HEK293 (cell line): ENCODE measurements around the gene LRP1.

Source experiments
- FEZF1 ChIP-seq: fragments of 450-650 bp; formaldehyde crosslinking; IDR thresholded peaks from 2 replicates; pipeline ENCODE4 v1.5.1; 2016; ENCODE audit warnings: missing biosample characterization, missing genetic modification characterization
- GLIS2 ChIP-seq: fragments of 450-650 bp; formaldehyde crosslinking; IDR thresholded peaks from 2 replicates; pipeline ENCODE4 v1.5.1; 2016; ENCODE audit warnings: missing biosample characterization, missing genetic modification characterization
- HOXD13 ChIP-seq: sonication (generic); formaldehyde crosslinking; IDR thresholded peaks from 2 replicates; pipeline ENCODE4 v1.8.0; 2022; ENCODE audit warnings: missing genetic modification reagents, borderline replicate concordance
- SP7 ChIP-seq: fragments of 450-650 bp; formaldehyde crosslinking; IDR thresholded peaks from 2 replicates; pipeline ENCODE4 v1.5.1; 2016; ENCODE audit warnings: missing biosample characterization, missing genetic modification characterization
- TCF7L2 ChIP-seq: IDR thresholded peaks from 2 replicates; pipeline ENCODE4 v1.6.1; 2011; ENCODE audit warnings: low read depth, mild to moderate bottlenecking, inconsistent platforms, low read length, moderate library complexity, borderline replicate concordance
- YY2 ChIP-seq: fragments of 450-650 bp; formaldehyde crosslinking; IDR thresholded peaks from 2 replicates; pipeline ENCODE4 v1.5.1; 2016; ENCODE audit warnings: missing biosample characterization, missing genetic modification characterization
- ZNF112 ChIP-seq: fragments of 450-650 bp; formaldehyde crosslinking; IDR thresholded peaks from 2 replicates; pipeline ENCODE4 v1.5.0; 2017; ENCODE audit warnings: missing biosample characterization, missing genetic modification characterization
- ZNF202 ChIP-seq: fragments of 450-650 bp; formaldehyde crosslinking; IDR thresholded peaks from 2 replicates; pipeline ENCODE4 v1.5.1; 2016; ENCODE audit warnings: missing biosample characterization, missing genetic modification characterization, borderline replicate concordance
- ZNF221 ChIP-seq: fragments of 450-650 bp; formaldehyde crosslinking; IDR thresholded peaks from 2 replicates; pipeline ENCODE4 v1.5.1; 2017; ENCODE audit warnings: missing biosample characterization, missing genetic modification characterization, borderline replicate concordance
- ZNF37A ChIP-seq: fragments of 450-650 bp; IDR thresholded peaks from 2 replicates; pipeline ENCODE4 v1.5.1; 2018; ENCODE audit warnings: missing biosample characterization, missing genetic modification characterization
- ZNF433 ChIP-seq: fragments of 450-650 bp; formaldehyde crosslinking; IDR thresholded peaks from 2 replicates; pipeline ENCODE4 v1.5.1; 2016; ENCODE audit warnings: missing biosample characterization, missing genetic modification characterization, low read depth
- ZNF473 ChIP-seq: fragments of 450-650 bp; formaldehyde crosslinking; IDR thresholded peaks from 2 replicates; pipeline ENCODE4 v1.5.1; 2017; ENCODE audit warnings: missing biosample characterization, missing genetic modification characterization
- ZNF571 ChIP-seq: fragments of 450-650 bp; formaldehyde crosslinking; IDR thresholded peaks from 2 replicates; pipeline ENCODE4 v1.5.0; 2017; ENCODE audit warnings: missing biosample characterization, missing genetic modification characterization
- ZNF660 ChIP-seq: fragments of 450-650 bp; IDR thresholded peaks from 2 replicates; pipeline ENCODE4 v1.5.1; 2018; ENCODE audit warnings: missing biosample characterization, mild to moderate bottlenecking, missing genetic modification characterization
- ZNF664 ChIP-seq: fragments of 450-650 bp; formaldehyde crosslinking; IDR thresholded peaks from 2 replicates; pipeline ENCODE4 v1.5.1; 2016; ENCODE audit warnings: missing biosample characterization, missing genetic modification characterization
- ZNF76 ChIP-seq: fragments of 450-650 bp; formaldehyde crosslinking; IDR thresholded peaks from 2 replicates; pipeline ENCODE4; 2016; ENCODE audit warnings: low read depth, missing biosample characterization, missing genetic modification characterization, borderline replicate concordance
- ZSCAN16 ChIP-seq: fragments of 450-650 bp; formaldehyde crosslinking; IDR thresholded peaks from 2 replicates; pipeline ENCODE4 v1.5.1; 2016; ENCODE audit warnings: missing biosample characterization, missing genetic modification characterization
- TF ChIP-seq, protein P1 (sequence below): fragments of 450-650 bp; formaldehyde crosslinking; IDR thresholded peaks from 2 replicates; pipeline ENCODE4 v1.5.0; 2017; ENCODE audit warnings: missing biosample characterization, missing genetic modification characterization, borderline replicate concordance
- TF ChIP-seq, protein P2 (sequence below): fragments of 450-650 bp; formaldehyde crosslinking; IDR thresholded peaks from 2 replicates; pipeline ENCODE4 v1.5.1; 2016; ENCODE audit warnings: missing biosample characterization, missing genetic modification characterization
- TF ChIP-seq, protein P3 (sequence below): fragments of 450-650 bp; formaldehyde crosslinking; IDR thresholded peaks from 2 replicates; pipeline ENCODE4 v1.5.1; 2016; ENCODE audit warnings: missing biosample characterization, missing genetic modification characterization, borderline replicate concordance
- TF ChIP-seq, protein P4 (sequence below): fragments of 450-650 bp; formaldehyde crosslinking; IDR thresholded peaks from 2 replicates; pipeline ENCODE4 v1.5.1; 2017; ENCODE audit warnings: missing biosample characterization, mild to moderate bottlenecking, missing genetic modification characterization, moderate library complexity
- TF ChIP-seq, protein P5 (sequence below): fragments of 450-650 bp; IDR thresholded peaks from 2 replicates; pipeline ENCODE4 v1.5.1; 2018; ENCODE audit warnings: missing biosample characterization, missing genetic modification characterization
- TF ChIP-seq, protein P6 (sequence below): fragments of 450-650 bp; formaldehyde crosslinking; IDR thresholded peaks from 2 replicates; pipeline ENCODE4 v1.5.1; 2016; ENCODE audit warnings: missing biosample characterization, missing genetic modification characterization

The LRP1 gene

DNA sequence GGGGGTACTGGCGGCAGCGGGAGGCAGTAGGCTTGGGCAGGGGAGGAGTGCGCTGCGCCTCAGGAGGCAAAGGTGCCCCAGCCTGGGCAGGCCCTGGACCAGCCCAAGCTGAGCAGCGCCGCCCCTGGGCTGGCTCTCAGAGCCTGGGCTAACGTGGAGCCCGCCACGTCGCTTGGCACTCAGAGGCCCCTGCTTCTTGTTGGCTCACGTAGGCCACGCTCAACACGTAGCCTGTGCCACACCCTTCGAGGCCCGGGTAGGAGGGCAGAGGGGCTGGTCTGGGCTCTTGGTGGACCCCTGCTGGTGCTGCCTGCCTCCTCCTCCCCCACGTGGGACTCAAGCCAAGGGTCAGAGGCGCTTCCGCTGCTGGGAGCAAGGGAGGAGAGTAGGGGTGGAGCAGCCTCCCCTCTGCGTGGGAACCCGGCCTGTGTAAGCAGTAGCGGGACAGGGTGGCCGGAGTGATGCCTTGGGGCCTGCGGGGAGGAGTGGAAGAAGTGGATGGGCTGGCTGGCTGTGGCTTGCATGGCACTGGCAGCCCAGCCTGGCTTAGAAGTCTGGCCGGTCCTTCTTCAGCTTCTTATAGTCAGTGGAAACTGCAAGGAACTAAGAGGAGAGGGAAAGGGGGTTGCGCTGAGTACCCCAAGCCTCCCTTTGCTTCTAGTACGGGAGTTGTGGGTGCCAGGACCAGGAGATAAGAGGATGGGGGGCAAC is 106.9 kb downstream of the LRP1 start (continued):
- TF ChIP-seq, protein P1, sequence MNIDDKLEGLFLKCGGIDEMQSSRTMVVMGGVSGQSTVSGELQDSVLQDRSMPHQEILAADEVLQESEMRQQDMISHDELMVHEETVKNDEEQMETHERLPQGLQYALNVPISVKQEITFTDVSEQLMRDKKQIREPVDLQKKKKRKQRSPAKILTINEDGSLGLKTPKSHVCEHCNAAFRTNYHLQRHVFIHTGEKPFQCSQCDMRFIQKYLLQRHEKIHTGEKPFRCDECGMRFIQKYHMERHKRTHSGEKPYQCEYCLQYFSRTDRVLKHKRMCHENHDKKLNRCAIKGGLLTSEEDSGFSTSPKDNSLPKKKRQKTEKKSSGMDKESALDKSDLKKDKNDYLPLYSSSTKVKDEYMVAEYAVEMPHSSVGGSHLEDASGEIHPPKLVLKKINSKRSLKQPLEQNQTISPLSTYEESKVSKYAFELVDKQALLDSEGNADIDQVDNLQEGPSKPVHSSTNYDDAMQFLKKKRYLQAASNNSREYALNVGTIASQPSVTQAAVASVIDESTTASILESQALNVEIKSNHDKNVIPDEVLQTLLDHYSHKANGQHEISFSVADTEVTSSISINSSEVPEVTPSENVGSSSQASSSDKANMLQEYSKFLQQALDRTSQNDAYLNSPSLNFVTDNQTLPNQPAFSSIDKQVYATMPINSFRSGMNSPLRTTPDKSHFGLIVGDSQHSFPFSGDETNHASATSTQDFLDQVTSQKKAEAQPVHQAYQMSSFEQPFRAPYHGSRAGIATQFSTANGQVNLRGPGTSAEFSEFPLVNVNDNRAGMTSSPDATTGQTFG (tag by site-specific recombination): no peak
- TF ChIP-seq, protein P2, sequence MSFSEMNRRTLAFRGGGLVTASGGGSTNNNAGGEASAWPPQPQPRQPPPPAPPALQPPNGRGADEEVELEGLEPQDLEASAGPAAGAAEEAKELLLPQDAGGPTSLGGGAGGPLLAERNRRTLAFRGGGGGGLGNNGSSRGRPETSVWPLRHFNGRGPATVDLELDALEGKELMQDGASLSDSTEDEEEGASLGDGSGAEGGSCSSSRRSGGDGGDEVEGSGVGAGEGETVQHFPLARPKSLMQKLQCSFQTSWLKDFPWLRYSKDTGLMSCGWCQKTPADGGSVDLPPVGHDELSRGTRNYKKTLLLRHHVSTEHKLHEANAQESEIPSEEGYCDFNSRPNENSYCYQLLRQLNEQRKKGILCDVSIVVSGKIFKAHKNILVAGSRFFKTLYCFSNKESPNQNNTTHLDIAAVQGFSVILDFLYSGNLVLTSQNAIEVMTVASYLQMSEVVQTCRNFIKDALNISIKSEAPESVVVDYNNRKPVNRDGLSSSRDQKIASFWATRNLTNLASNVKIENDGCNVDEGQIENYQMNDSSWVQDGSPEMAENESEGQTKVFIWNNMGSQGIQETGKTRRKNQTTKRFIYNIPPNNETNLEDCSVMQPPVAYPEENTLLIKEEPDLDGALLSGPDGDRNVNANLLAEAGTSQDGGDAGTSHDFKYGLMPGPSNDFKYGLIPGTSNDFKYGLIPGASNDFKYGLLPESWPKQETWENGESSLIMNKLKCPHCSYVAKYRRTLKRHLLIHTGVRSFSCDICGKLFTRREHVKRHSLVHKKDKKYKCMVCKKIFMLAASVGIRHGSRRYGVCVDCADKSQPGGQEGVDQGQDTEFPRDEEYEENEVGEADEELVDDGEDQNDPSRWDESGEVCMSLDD (tag by site-specific recombination): no peak
- TF ChIP-seq ZNF221: no peak
- no peak for TF ChIP-seq YY2 (tag by site-specific recombination)
- TF ChIP-seq ZNF571 (tag by site-specific recombination): no peak
- TF ChIP-seq SP7 (tag by site-specific recombination): peak; percentile 92
- no peak for TF ChIP-seq ZSCAN16 (tag by site-specific recombination)
- no peak for TF ChIP-seq HOXD13 (CRISPR knock-in tag)
- TF ChIP-seq, protein P3, sequence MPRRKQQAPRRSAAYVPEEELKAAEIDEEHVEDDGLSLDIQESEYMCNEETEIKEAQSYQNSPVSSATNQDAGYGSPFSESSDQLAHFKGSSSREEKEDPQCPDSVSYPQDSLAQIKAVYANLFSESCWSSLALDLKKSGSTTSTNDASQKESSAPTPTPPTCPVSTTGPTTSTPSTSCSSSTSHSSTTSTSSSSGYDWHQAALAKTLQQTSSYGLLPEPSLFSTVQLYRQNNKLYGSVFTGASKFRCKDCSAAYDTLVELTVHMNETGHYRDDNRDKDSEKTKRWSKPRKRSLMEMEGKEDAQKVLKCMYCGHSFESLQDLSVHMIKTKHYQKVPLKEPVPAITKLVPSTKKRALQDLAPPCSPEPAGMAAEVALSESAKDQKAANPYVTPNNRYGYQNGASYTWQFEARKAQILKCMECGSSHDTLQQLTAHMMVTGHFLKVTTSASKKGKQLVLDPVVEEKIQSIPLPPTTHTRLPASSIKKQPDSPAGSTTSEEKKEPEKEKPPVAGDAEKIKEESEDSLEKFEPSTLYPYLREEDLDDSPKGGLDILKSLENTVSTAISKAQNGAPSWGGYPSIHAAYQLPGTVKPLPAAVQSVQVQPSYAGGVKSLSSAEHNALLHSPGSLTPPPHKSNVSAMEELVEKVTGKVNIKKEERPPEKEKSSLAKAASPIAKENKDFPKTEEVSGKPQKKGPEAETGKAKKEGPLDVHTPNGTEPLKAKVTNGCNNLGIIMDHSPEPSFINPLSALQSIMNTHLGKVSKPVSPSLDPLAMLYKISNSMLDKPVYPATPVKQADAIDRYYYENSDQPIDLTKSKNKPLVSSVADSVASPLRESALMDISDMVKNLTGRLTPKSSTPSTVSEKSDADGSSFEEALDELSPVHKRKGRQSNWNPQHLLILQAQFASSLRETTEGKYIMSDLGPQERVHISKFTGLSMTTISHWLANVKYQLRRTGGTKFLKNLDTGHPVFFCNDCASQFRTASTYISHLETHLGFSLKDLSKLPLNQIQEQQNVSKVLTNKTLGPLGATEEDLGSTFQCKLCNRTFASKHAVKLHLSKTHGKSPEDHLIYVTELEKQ: no peak
- TF ChIP-seq ZNF112 (tag by site-specific recombination): no peak
- 0 out of 2 replicates have a peak, but pooled peaks have one; percentile 7 for TF ChIP-seq FEZF1 (tag by site-specific recombination)
- TF ChIP-seq ZNF660 (tag by site-specific recombination): no peak
- TF ChIP-seq, protein P4, sequence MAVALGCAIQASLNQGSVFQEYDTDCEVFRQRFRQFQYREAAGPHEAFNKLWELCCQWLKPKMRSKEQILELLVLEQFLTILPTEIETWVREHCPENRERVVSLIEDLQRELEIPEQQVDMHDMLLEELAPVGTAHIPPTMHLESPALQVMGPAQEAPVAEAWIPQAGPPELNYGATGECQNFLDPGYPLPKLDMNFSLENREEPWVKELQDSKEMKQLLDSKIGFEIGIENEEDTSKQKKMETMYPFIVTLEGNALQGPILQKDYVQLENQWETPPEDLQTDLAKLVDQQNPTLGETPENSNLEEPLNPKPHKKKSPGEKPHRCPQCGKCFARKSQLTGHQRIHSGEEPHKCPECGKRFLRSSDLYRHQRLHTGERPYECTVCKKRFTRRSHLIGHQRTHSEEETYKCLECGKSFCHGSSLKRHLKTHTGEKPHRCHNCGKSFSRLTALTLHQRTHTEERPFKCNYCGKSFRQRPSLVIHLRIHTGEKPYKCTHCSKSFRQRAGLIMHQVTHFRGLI: peak; percentile 31; the same call in 1 of the 2 replicates
- TF ChIP-seq ZNF76 (tag by site-specific recombination): no peak
- peak; percentile 68 for TF ChIP-seq GLIS2 (tag by site-specific recombination)
- no peak for TF ChIP-seq ZNF473 (tag by site-specific recombination)
- no peak for TF ChIP-seq ZNF202 (tag by site-specific recombination)
- no peak for TF ChIP-seq ZNF664 (tag by site-specific recombination)
- TF ChIP-seq TCF7L2: no peak
- TF ChIP-seq ZNF433 (tag by site-specific recombination): no peak
- TF ChIP-seq, protein P5, sequence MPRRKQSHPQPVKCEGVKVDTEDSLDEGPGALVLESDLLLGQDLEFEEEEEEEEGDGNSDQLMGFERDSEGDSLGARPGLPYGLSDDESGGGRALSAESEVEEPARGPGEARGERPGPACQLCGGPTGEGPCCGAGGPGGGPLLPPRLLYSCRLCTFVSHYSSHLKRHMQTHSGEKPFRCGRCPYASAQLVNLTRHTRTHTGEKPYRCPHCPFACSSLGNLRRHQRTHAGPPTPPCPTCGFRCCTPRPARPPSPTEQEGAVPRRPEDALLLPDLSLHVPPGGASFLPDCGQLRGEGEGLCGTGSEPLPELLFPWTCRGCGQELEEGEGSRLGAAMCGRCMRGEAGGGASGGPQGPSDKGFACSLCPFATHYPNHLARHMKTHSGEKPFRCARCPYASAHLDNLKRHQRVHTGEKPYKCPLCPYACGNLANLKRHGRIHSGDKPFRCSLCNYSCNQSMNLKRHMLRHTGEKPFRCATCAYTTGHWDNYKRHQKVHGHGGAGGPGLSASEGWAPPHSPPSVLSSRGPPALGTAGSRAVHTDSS (tag by site-specific recombination): 0 out of 2 replicates have a peak, but pooled peaks have one; percentile 28
- TF ChIP-seq, protein P6, sequence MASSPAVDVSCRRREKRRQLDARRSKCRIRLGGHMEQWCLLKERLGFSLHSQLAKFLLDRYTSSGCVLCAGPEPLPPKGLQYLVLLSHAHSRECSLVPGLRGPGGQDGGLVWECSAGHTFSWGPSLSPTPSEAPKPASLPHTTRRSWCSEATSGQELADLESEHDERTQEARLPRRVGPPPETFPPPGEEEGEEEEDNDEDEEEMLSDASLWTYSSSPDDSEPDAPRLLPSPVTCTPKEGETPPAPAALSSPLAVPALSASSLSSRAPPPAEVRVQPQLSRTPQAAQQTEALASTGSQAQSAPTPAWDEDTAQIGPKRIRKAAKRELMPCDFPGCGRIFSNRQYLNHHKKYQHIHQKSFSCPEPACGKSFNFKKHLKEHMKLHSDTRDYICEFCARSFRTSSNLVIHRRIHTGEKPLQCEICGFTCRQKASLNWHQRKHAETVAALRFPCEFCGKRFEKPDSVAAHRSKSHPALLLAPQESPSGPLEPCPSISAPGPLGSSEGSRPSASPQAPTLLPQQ (tag by site-specific recombination): peak; percentile 92
- no peak for TF ChIP-seq ZNF37A
